Measurements from ENCODE around the gene ABHD17B. TPM values are rescaled to one million over a fixed set of nuclear protein-coding genes. Genes with fewer than 3 reads are reported as not detected.
A peak's percentile ranks its signal among the peaks of the same experiment; 100 is the strongest.

ABHD17B gene
- total and polyA plus RNA-seq, 8 donors: 1.9 to 9.7 (median 5.3) TPM

GRCh38 chr9:71916834-71917534 lies 6.0 kb upstream of the ABHD17B start:
- Histone ChIP-seq H3K27me3 (no peaks in the 10 kb centered on the region), H3K9me3 (no peaks in the 10 kb centered on the region), H3K27ac (no peak overlapping the region), H3K36me3 (no peaks in the 10 kb centered on the region), H3K4me3 (no peak overlapping the region), H3K4me1 (peaks cover 0 to 16% (median 14%) of the 10 kb centered on the region in 3 donors)
- TF ChIP-seq, protein P1, sequence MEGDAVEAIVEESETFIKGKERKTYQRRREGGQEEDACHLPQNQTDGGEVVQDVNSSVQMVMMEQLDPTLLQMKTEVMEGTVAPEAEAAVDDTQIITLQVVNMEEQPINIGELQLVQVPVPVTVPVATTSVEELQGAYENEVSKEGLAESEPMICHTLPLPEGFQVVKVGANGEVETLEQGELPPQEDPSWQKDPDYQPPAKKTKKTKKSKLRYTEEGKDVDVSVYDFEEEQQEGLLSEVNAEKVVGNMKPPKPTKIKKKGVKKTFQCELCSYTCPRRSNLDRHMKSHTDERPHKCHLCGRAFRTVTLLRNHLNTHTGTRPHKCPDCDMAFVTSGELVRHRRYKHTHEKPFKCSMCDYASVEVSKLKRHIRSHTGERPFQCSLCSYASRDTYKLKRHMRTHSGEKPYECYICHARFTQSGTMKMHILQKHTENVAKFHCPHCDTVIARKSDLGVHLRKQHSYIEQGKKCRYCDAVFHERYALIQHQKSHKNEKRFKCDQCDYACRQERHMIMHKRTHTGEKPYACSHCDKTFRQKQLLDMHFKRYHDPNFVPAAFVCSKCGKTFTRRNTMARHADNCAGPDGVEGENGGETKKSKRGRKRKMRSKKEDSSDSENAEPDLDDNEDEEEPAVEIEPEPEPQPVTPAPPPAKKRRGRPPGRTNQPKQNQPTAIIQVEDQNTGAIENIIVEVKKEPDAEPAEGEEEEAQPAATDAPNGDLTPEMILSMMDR (IDR thresholded peaks at IDR 0.05): no peak
- FAIRE-seq: no peak
- ATAC-seq: no peak
- intact Hi-C loops (cut with DNase I): no loop called here
- no peak for DNase-seq

DNA sequence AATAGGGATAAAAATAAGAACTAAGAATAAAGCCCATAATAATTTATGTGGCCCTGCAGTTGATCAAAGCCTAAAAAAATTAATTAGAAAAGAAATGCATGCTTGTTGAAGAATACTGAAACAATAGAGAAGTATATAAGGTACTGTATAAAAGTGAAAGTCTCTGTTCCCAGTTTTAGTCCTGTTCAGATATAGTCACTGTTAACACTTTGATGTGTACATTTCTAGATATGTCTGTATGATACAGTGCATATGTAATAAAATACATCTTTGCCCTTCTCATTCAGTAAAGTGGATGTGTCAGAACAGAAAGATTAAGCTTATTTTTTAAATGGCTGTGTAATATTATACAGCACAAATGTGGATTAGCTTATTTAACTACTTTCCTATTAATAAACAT lies 4.5 kb upstream of the ABHD17B start:
- no peak for FAIRE-seq
- Histone ChIP-seq H3K9me3 (no peaks in the 10 kb centered on the region), H3K36me3 (no peaks in the 10 kb centered on the region), H3K27me3 (no peaks in the 10 kb centered on the region), H3K4me3 (no peak overlapping the region), H3K27ac (no peak overlapping the region), H3K4me1 (peaks cover 0 to 16% (median 14%) of the 10 kb centered on the region in 3 donors)
- ATAC-seq: no peak
- TF ChIP-seq, protein P1 (IDR thresholded peaks at IDR 0.05): no peak
- intact Hi-C loops (cut with DNase I): no loop called here
- no peak for DNase-seq

DNA sequence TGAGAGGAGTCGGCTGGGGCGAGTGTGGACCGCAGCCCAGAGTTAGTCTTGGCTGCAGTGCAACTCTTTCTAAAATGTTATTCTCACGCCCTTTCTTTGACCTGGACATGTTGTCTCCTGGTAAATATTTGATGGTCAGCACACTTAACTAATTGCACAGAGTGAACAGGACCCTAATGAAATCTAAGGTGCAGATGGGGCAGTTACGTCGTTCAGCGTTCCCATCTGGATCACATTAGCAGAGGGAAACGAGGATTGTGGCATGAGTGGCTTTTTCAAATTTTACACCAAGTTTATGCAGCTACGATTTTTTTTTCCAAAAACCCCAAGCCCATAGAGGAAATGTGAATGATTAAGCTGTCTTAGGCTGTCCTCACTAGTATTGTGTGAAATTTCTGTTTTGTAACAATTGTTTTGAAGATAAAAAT lies 929 bp upstream of the ABHD17B start:
- TF ChIP-seq, protein P1 (IDR thresholded peaks at IDR 0.05): no peak
- ATAC-seq (no peak), FAIRE-seq (no peak), DNase-seq (no peak)
- peak overlapping the region; percentile 69 to 96 (median 92) for H3K27ac ChIP-seq
- H3K36me3 ChIP-seq: no peaks in the 10 kb centered on the region
- H3K27me3 ChIP-seq: no peaks in the 10 kb centered on the region
- H3K4me3 ChIP-seq: peak overlapping the region; percentile 32 to 99 (median 92)
- no peaks in the 10 kb centered on the region for H3K9me3 ChIP-seq
- WGBS, 2 donors: 0 to 1% methylated on average over 9 of the region's 9 CpGs
- intact Hi-C loops (cut with DNase I): no loop called here
- H3K4me1 ChIP-seq: peaks cover 9 to 33% (median 13%) of the 10 kb centered on the region in 3 donors

DNA sequence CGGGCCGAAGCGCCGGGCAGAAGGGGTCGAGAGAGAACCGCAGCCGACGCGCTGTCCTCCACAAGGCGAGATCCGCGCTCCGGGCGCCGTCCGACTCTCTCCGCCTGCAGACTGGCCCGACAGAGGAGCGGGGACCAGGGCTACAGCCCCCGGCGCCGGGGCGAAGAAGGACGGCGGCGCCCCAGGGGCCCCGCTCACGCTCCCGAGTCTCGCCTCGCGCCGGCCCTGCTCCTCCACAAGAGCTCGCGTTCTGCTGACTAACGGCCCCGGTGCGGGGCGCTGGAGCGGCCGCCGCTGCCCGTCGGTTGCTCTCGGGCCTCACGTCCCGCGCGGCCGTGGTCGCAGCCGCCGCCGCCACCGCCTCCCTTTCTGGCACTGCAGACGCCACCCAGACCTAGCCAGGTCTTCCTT lies 338 bp downstream of the ABHD17B start:
- H3K27ac ChIP-seq: peak overlapping the region; percentile 69 to 96 (median 92)
- TF ChIP-seq, protein P1 (IDR thresholded peaks at IDR 0.05): no peak
- H3K4me1 ChIP-seq: peaks cover 9 to 33% (median 17%) of the 10 kb centered on the region in 3 donors
- H3K9me3 ChIP-seq: no peaks in the 10 kb centered on the region
- no peaks in the 10 kb centered on the region for H3K27me3 ChIP-seq
- intact Hi-C loops (cut with DNase I): no loop called here
- DNase-seq (peak in 1 of 6 donors; percentile 79), FAIRE-seq (no peak), ATAC-seq (peak; percentile 22 to 50 (median 38))
- no peaks in the 10 kb centered on the region for H3K36me3 ChIP-seq
- 0% methylated on average over 52 to 56 of the region's 56 CpGs for WGBS, 2 donors
- H3K4me3 ChIP-seq: peak overlapping the region; percentile 87 to 99 (median 94)

Measured in pancreas (tissue), 10 donors.